Mucosa of rectum (tissue), 2 donors: ENCODE results near the gene ELP6.
A peak's percentile ranks its signal among the peaks of the same experiment; 100 is the strongest.
"Not testable (repeated sequence)": the region's sequence is repeated elsewhere in the genome, so short reads cannot be mapped to it uniquely, and the experiment has no call there.

Experiments used
- H3K27ac ChIP-seq, 2 donors: one replicate each; pipeline ENCODE4 v1.7.0; 2013; ENCODE audit warnings: inconsistent platforms in 2 of 2, low read depth in 2 of 2, low read length in 2 of 2
- H3K27me3 ChIP-seq, 2 donors: one replicate each; pipeline ENCODE4 v1.7.0; 2013; ENCODE audit warnings: low read length in 2 of 2; ENCODE audit not compliant: control insufficient read depth in 2 of 2, insufficient read depth in 2 of 2
- H3K36me3 ChIP-seq, 2 donors: one replicate each; pipeline ENCODE4 v1.7.0; 2013; ENCODE audit warnings: low read length in 2 of 2; ENCODE audit not compliant: control insufficient read depth in 2 of 2, insufficient read depth in 2 of 2
- H3K4me1 ChIP-seq, 2 donors: one replicate each; pipeline ENCODE4 v1.7.0; 2013; ENCODE audit warnings: low read length in 2 of 2, mild to moderate bottlenecking in 1 of 2; ENCODE audit not compliant: control insufficient read depth in 2 of 2, insufficient read depth in 2 of 2
- H3K4me3 ChIP-seq, 2 donors: one replicate each; pipeline ENCODE4 v1.7.0; 2013; ENCODE audit warnings: low read length in 2 of 2
- H3K9ac ChIP-seq, 2 donors: one replicate each; pipeline ENCODE4 v1.7.0; 2013; ENCODE audit warnings: low read length in 2 of 2, low read depth in 1 of 2, mild to moderate bottlenecking in 1 of 2
- H3K9me3 ChIP-seq, 2 donors: one replicate each; pipeline ENCODE4 v1.7.0; 2013; ENCODE audit warnings: low read length in 2 of 2; ENCODE audit not compliant: control insufficient read depth in 2 of 2
- donor health status: healthy.
- donor health status: Normal muscosa, but diverticular disease.

The ELP6 gene

DNA sequence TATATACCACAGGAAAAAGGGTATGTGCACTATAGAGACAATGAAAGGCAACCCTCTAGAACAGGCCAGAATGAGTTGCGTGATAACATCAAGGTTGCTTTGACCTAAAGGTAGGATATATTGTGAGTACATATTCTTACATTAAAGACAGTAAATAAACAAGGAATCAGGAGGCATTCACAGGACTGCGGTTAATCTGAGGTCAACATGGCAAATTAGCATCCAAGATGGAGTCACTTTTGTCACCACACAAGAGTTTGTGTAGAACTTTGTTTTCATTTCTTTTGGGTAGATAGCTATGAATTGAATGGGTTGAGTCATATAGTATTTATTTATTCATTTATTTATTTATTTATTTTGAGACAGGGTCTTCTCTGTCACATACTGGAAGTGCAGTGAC lies 26.2 kb downstream of the ELP6 start:
- H3K4me1 ChIP-seq: no peaks in the 10 kb centered on the region
- no peaks in the 10 kb centered on the region for H3K36me3 ChIP-seq
- no peaks in the 10 kb centered on the region for H3K9me3 ChIP-seq
- no peak overlapping the region for H3K4me3 ChIP-seq
- no peak overlapping the region for H3K27ac ChIP-seq
- no peaks in the 10 kb centered on the region for H3K27me3 ChIP-seq
- no peak overlapping the region for H3K9ac ChIP-seq

- Histone ChIP-seq H3K27me3 (no peaks in the 10 kb centered on the region), H3K9ac (no peak overlapping the region), H3K4me1 (no peaks in the 10 kb centered on the region), H3K27ac (no peak overlapping the region), H3K9me3 (no peaks in the 10 kb centered on the region), H3K36me3 (no peaks in the 10 kb centered on the region), H3K4me3 (no peak overlapping the region)
Observed at GRCh38 chr3:47485812-47486211, 27.7 kb downstream of the ELP6 start.

- Histone ChIP-seq H3K9me3 (no peaks in the 10 kb centered on the region), H3K36me3 (no peaks in the 10 kb centered on the region), H3K27ac (no peak overlapping the region), H3K9ac (no peak overlapping the region), H3K27me3 (no peaks in the 10 kb centered on the region), H3K4me3 (no peak overlapping the region), H3K4me1 (no peaks in the 10 kb centered on the region)
Observed at GRCh38 chr3:47482366-47482765, 31.1 kb downstream of the ELP6 start.

- H3K9ac ChIP-seq, H3K36me3 ChIP-seq, H3K9me3 ChIP-seq, H3K27me3 ChIP-seq, H3K4me1 ChIP-seq, H3K4me3 ChIP-seq, H3K27ac ChIP-seq: not testable (repeated sequence)
Observed at GRCh38 chr3:47481763-47482162, 31.7 kb downstream of the ELP6 start.

- not testable (repeated sequence) for H3K36me3 ChIP-seq, H3K9me3 ChIP-seq, H3K4me3 ChIP-seq, H3K27ac ChIP-seq, H3K9ac ChIP-seq, H3K27me3 ChIP-seq, H3K4me1 ChIP-seq
Observed at GRCh38 chr3:47480267-47480666, 33.2 kb downstream of the ELP6 start.

DNA sequence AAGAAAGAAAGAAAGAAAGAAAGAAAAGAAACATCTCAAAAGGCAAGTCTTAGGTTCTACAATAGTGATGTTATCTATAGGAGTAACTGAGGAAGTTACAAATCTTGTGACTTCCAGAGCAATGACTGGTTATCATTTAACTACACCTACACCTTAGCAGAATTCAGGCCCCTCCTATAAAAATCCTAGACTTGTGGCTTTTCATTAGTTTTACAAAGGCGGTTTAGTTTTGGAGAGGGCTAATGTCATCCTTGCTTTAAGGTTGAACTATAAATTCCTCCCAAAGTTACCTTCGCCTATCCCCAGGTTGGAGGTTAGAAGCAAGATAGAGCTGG lies 33.7 kb downstream of the ELP6 start:
- Histone ChIP-seq H3K36me3 (no peaks in the 10 kb centered on the region), H3K4me1 (peaks cover 6 to 12% of the 10 kb centered on the region in 2 donors), H3K27ac (no peak overlapping the region), H3K9ac (no peak overlapping the region), H3K27me3 (no peaks in the 10 kb centered on the region), H3K4me3 (no peak overlapping the region), H3K9me3 (no peaks in the 10 kb centered on the region)

DNA sequence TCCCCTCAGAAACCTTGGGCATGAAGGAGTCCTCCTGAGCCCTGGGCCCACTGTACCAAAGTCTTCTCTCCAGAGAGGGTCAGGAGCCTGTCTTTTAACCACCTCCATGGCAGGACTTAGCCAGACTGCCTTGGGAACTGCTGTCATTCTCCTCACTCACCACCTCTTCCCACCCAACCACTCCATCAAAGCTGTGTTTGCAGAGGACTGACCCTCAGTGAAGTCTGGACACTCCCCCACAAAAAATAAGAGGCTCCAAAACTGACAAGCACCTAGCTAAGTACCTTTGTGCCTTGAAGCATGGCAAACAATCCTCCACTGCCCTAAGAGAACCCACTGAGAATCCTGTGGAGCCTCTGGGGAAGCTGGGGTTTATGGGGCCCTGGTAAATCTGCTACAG lies 35.5 kb downstream of the ELP6 start:
- peaks cover 14 to 16% of the 10 kb centered on the region in 2 donors for H3K4me1 ChIP-seq
- H3K36me3 ChIP-seq: no peaks in the 10 kb centered on the region
- H3K27me3 ChIP-seq: no peaks in the 10 kb centered on the region
- H3K9me3 ChIP-seq: no peaks in the 10 kb centered on the region
- H3K27ac ChIP-seq: no peak overlapping the region
- H3K4me3 ChIP-seq: no peak overlapping the region
- no peak overlapping the region for H3K9ac ChIP-seq

GRCh38 chr3:47476644-47477199 lies 36.8 kb downstream of the ELP6 start:
- Histone ChIP-seq H3K4me1 (peaks cover 14 to 16% of the 10 kb centered on the region in 2 donors), H3K27ac (no peak overlapping the region), H3K4me3 (peak overlapping the region; percentile 73 to 97), H3K9ac (peak overlapping the region in 1 of 2 donors; percentile 75), H3K36me3 (no peaks in the 10 kb centered on the region), H3K9me3 (no peaks in the 10 kb centered on the region), H3K27me3 (no peaks in the 10 kb centered on the region)

DNA sequence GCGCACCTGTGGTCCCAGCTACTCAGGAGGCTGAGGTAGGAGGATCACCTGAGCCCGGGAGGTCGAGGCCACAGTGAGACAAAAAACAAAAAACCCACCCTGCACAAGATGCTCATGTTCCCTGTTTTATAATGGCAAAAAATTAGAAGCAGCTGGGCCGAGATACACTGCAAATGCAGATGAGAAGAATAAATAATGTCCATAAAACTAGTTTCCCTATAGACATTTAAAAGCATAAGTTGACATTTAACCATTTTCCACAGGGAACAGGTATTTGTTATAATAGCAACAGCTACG lies 37.2 kb downstream of the ELP6 start:
- Histone ChIP-seq H3K9ac (peak overlapping the region; percentile 75 to 78), H3K36me3 (no peaks in the 10 kb centered on the region), H3K27me3 (no peaks in the 10 kb centered on the region), H3K4me3 (peak overlapping the region; percentile 73 to 97), H3K9me3 (no peaks in the 10 kb centered on the region), H3K4me1 (peaks cover 14 to 16% of the 10 kb centered on the region in 2 donors), H3K27ac (peak overlapping the region; percentile 63 to 79)

DNA sequence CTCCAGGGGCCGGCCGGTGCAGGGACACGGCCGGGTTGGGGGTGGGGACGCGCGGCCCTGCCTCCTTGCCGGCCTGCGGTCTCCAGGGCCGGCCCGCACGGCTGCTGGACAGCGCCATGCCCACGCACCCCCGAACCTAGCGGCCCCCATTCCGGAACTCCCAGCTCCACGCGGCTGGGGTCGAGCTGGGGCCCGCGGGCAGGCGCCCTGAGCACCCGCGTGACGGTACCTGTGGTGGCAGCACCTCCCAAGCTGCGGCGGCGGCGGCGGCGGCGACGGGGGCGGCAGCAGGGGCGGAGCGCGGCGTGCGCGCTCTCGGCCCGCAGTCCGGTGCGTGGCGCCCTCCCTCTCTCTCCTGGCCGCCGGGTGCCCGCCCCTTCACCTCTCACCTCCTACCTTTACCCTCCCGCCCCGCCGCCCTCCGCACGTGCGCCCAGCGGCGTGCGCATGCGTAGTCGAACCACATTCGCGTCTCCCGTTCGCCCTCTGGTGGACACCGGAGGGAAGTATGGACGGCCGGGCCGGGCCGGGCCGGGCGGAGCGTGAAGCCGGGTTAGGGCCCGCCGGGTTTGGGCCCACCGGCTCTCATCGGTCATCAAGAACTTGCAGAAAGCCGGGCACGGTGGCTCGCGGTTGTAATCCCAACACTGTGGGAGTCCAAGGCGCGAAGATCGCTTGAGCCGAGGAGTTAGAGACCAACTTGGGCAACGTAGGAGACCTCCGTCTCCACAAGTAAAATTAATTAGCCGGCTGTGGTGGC lies 37.8 kb downstream of the ELP6 start, which contains the start of gene SCAP:
Gene SCAP (minus strand): TSS at position 372 of the 760 bp plus-strand sequence. CDS start 32,948 bp downstream, outside the sequence.
- H3K9me3 ChIP-seq: no peaks in the 10 kb centered on the region
- peak within 1 kb of the TSS; percentile 73 to 97 for H3K4me3 ChIP-seq
- H3K36me3 ChIP-seq: no peaks in the 10 kb centered on the region
- H3K4me1 ChIP-seq: peaks cover 14 to 16% of the 10 kb centered on the region in 2 donors
- peak within 1 kb of the TSS; percentile 81 to 86 for H3K9ac ChIP-seq
- H3K27ac ChIP-seq: peak within 1 kb of the TSS; percentile 79
- H3K27me3 ChIP-seq: no peaks in the 10 kb centered on the region
